OCI-M2 (cell line): ENCODE measurements around the gene EXOC1L.

Source experiments
- DNase-seq: peaks from one replicate; lab custom pipeline; 2025; ENCODE audit not compliant: unreplicated experiment; lab: John Stamatoyannopoulos, UW

The EXOC1L gene

DNA sequence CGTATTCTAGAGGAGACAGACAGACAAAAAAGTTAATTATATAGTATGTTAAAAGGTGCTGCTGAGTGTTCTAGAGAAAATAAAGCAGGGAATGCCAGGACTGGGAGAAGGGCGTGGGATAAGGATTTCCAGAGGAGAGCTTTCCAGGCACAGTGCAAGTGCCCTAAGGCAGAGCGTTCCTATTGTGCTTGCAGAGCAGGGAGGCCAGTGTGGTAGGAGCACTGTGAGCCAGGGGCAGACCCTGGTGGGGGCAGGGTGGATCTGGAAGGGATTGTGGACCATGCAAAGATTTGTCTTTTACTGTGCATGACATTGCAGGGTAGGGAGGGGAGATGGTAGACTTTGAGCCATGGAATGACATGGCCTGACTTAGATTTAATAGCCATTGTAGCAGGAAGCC lies 59.6 kb downstream of the EXOC1L start:
- DNase-seq, result no peak

DNA sequence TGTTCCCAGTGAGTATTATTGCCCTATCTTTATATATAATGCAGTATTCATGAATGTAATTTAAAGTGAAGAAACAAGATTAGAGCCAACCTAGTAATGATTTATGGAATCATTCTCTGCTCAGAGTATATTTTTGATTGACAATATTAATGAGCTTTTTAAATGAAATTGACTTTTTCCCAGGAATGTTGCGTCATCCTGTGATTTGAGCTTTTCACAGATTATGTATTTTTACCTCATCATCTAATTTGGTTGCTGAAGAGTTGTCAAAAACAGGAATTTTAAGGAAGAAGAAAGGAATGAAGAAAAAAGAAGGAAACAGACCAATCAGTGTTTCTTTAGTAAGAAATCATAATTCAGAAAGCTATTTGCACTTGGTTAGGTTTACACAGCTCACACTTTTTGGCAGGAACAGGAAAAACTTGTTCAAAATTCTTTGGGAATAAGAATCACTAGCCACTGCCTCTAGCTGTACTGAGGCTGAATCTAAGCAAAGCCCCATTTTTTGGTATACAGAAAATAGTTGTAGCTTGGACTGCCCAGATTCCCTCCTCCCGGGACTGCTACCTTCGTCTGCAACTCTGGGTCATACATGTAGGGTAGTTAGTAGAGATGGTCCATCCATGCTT lies 61.2 kb downstream of the EXOC1L start:
- no peak for DNase-seq

DNA sequence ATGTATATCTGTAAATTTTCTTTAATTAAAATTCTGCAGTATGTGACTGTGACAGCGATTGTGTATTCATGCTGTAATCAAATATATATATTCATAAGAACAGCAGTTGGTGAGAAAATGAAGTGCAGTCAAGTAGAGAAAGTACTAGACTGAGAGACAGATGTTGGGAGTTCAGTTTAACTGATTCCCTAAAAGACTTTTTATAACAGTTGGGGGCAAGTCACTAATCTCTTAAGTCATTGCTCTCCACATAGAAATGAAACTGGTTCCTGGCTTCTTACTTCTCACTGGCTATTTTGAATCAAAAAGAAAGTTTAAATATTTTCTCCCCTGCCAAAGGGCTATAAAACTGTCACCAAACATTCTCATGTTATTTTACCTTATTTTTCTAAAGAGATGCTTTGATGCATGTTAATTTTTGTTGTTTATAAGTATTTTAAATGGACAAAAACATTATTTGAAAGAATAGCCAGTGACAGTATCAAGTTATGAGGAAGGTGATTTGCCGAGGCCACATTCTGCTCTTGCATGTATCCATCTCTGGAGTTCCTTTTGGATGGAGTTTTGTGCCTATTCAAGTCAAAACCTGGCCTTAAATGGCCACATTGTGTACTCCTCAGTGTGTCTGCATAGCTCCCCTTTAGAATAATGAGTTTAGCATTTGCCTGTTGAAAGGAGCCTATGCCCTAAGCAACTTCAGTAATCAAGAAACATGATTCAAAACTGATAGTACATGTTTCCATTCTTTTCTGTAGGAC lies 64.7 kb downstream of the EXOC1L start:
- no peak for DNase-seq

DNA sequence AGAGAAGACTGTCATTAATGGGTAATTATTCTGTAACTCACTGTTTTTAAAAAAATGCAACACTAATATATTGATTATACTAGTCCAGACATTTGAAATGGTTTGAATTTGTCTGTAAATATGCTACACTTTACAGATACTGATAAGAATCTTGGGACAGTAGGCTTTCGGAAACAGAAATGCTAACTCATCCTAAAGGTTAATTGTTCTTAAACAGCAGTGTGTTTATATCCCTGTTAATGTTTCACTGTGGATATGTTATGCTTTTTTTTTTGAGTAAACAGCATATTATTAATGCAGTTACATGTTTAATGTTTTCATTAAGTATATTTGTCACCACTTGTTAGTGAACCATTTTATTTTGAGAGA lies 65.2 kb downstream of the EXOC1L start:
- DNase-seq, result no peak
